SJCRH30 (cell line): ENCODE measurements around the gene CTDNEP1. TPM values are rescaled to one million over a fixed set of nuclear protein-coding genes. Genes with fewer than 3 reads are reported as not detected.
"Not testable (repeated sequence)": the region's sequence is repeated elsewhere in the genome, so short reads cannot be mapped to it uniquely, and the experiment has no call there.

Experiments used
- DNase-seq, 2 experiments: peaks; one replicate each; pipeline ENCODE4 v3.0.0-alpha.2; 2015 to 2020
- H3K27ac ChIP-seq: fragments of 250-450 bp; sonication (Bioruptor Pico); 2 replicates; pipeline ENCODE4 v1.5.1; 2020; ENCODE audit warnings: mild to moderate bottlenecking, moderate library complexity
- H3K27me3 ChIP-seq: fragments of 250-450 bp; sonication (Bioruptor Pico); 2 replicates; pipeline ENCODE4 v1.5.1; 2020; ENCODE audit warnings: mild to moderate bottlenecking, moderate library complexity
- H3K36me3 ChIP-seq: fragments of 250-450 bp; sonication (Bioruptor Pico); 2 replicates; pipeline ENCODE4 v1.5.1; 2020; ENCODE audit warnings: mild to moderate bottlenecking, moderate library complexity
- H3K4me1 ChIP-seq: fragments of 250-450 bp; sonication (Bioruptor Pico); 2 replicates; pipeline ENCODE4 v1.5.1; 2020; ENCODE audit warnings: mild to moderate bottlenecking, moderate library complexity
- H3K4me3 ChIP-seq: fragments of 250-450 bp; sonication (Bioruptor Pico); 2 replicates; pipeline ENCODE4 v1.5.1; 2020; ENCODE audit warnings: mild to moderate bottlenecking, moderate library complexity
- H3K9me3 ChIP-seq: fragments of 250-450 bp; sonication (Bioruptor Pico); replicated peaks from 2 replicates; pipeline ENCODE4 v1.5.1; 2020; ENCODE audit warnings: mild to moderate bottlenecking, moderate library complexity
- total RNA-seq: library from RNA; depleted of rRNA; stranded (reverse); fragments of >200 nt; shearing (Covaris generic); gene quantifications from 2 replicates; pipeline ENCODE4 v1.2.3, GENCODE V29; 2014

CTDNEP1 gene
- total RNA-seq, 1 experiment from 2014 or later, result 36.9 TPM

DNA sequence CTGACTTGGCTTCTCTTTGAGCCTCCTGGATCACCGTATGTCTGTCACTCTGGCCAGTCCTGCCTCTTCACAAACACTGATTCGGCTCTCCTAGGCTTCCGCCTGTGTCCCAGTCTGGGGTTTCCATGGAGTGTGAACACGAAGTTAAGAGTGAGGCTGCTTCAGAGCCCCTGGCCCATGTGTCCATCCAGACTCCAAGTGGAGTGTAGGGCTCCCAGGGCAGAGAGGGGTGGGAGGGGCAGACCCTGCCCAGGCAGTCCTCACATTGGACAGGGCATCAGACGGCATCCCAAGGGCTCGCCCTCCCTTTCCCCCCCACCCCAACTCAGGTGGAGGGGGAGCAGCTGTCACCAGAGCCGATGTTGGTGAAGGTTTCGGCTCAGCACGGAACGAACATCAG lies 7.7 kb downstream of the CTDNEP1 start:
- H3K36me3 ChIP-seq, H3K4me3 ChIP-seq, DNase-seq, H3K27ac ChIP-seq, H3K4me1 ChIP-seq, H3K9me3 ChIP-seq, H3K27me3 ChIP-seq: not testable (repeated sequence)

DNA sequence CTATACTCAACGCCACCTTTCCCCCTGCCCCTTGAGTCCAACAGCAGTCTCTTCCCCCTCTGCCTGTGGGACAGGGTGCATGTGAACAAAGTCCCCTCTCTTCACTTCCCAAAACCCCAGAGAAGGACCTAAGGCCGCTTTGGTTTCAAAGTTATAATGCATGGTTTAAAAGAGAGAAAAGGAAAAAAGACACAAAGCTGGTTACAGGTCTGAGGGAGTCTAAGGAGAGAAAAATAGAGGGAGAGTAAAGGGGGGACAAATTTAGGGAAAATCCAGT lies 8.1 kb downstream of the CTDNEP1 start:
- no peak for DNase-seq
- H3K27ac ChIP-seq, result peak overlapping the region; percentile 79
- H3K36me3 ChIP-seq, result peaks cover 6% of the 10 kb centered on the region; the same call in 1 of the 2 replicates
- peak overlapping the region; percentile 84 for H3K4me3 ChIP-seq
- 0 out of 2 replicates have a peak, but pooled peaks cover 4% of the 10 kb centered on the region for H3K4me1 ChIP-seq
- no peaks in the 10 kb centered on the region for H3K9me3 ChIP-seq
- H3K27me3 ChIP-seq, result no peaks in the 10 kb centered on the region

DNA sequence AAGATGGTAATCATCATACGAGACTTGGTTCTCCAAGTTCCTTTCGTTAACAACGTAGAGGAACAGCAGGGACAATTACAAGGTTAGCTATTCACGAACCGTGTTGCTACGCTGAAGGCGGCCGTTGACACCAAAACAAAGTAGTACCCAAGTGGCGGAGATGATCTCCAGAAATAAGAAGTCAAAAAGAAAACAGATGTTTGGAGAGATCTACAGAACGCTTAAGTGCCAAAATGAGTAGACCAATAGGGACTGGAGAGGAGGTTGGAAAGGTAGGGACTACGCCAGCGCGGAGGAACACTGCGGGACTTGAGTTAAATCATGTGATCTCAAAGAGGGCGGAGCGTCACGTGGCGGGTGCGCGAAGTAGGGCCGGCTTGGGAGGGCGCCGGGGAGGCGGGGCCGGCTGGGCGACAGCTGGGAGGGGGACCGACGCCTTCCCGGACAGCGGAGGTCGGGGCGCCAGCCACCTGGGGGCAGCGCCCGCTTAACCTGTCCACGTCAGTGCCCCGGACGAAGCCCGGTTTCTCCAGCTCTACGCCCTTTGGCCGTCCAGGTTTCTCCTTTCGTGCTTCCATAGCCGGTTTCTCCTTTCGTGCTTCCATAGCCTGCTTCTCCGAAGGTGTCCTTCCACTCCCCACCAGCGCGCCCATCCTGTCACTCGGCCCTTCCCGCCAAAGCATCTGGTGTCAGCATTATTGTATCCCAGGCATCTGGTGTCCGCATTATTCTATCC lies 8.6 kb downstream of the CTDNEP1 start:
- Histone ChIP-seq H3K4me1 (0 out of 2 replicates have a peak, but pooled peaks cover 4% of the 10 kb centered on the region), H3K27ac (peak overlapping the region; percentile 79), H3K36me3 (peaks cover 6% of the 10 kb centered on the region; the same call in 1 of the 2 replicates), H3K9me3 (no peaks in the 10 kb centered on the region), H3K4me3 (peak overlapping the region; percentile 84), H3K27me3 (no peaks in the 10 kb centered on the region)
- peak; percentile 91 to 92 for DNase-seq

DNA sequence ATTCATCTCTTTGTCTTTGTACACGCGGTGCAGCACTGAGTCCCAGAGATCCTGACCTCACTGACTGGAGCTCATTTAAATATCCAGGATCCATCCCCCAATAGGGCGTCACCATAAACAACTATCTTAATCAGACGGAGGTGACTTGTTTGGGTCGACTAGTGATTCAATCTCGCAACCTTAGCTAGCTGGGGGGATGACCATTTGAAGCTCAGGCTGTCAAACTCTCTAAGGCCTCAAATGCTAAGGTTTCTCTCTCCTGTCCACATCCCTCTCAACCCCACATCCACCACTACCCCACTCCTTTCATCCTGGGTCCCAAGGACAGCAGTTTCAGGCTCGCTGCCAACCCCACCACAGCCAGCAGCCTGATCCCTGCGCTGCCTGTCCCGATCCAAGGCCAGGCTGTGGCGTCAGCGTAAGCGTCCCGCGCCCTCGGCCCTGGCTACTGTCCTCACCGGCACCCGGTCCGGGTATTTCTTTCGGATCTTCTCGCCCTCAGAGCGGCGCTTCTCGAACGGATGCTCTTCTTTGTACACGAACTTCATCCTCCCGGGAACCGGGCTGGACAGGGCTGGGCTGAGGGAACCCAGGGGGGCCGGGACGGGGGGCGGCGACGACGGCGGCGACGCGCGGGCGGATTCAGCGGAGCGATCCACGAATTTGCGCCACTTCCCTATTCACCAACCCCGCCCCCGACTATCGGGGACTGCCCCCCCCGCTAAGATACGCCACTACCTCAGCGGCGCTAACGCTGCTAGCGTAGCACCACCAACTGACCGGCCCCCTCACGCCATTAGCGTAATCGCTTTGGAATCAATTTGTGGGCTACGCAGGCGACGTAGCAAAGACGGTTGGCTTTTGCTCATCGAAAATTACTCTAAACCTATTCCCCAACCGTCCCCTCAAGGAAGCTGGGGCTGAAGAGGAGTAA lies 9.5 kb downstream of the CTDNEP1 start, which contains the start of gene GABARAP:
Gene GABARAP (minus strand): TSS at position 667 of the 934 bp plus-strand sequence. CDS start 119 bp downstream, at position 548.
- Histone ChIP-seq H3K27me3 (no peaks in the 10 kb centered on the region), H3K36me3 (peaks cover 8% of the 10 kb centered on the region; the same call in 1 of the 2 replicates), H3K4me1 (0 out of 2 replicates have a peak, but pooled peaks cover 4% of the 10 kb centered on the region), H3K27ac (peak within 1 kb of the TSS; percentile 79), H3K9me3 (no peaks in the 10 kb centered on the region), H3K4me3 (peak within 1 kb of the TSS; percentile 84)
- peak; percentile 81 to 89 for DNase-seq

DNA sequence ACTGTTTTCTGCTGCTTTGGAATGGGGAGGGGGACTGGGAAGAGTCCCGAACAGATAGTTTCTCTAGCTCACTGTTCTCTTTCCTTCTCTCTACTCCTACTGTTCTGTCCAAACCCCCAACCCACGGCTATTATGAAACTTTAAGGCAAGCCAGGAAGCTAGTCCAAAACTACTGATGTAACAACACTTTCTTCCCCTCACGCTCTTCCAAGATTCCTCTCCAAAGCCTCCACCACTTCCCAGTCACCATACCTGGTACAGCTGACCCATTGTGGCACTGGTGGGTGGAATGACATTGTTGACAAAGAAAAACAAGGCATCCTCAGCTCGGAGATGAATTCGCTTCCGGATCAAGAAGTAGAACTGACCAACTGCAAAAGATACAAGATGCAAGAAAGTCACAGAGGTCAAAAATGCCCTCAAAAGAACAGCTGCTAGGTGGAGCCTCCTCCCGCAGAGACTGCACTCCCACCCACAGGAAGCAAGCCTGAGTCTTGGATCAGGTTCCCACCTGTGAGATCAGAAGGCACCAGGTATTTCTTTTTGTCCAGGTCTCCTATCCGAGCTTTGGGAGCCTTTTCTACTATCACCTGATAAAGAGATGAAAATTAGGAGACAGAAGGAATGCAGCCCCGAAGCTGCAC lies 10.3 kb downstream of the CTDNEP1 start:
- Histone ChIP-seq H3K4me3 (peak overlapping the region; percentile 84), H3K27me3 (no peaks in the 10 kb centered on the region), H3K36me3 (peaks cover 8% of the 10 kb centered on the region; the same call in 1 of the 2 replicates), H3K9me3 (no peaks in the 10 kb centered on the region), H3K4me1 (0 out of 2 replicates have a peak, but pooled peaks cover 4% of the 10 kb centered on the region), H3K27ac (peak overlapping the region; percentile 79; the same call in 1 of the 2 replicates)
- no peak for DNase-seq

DNA sequence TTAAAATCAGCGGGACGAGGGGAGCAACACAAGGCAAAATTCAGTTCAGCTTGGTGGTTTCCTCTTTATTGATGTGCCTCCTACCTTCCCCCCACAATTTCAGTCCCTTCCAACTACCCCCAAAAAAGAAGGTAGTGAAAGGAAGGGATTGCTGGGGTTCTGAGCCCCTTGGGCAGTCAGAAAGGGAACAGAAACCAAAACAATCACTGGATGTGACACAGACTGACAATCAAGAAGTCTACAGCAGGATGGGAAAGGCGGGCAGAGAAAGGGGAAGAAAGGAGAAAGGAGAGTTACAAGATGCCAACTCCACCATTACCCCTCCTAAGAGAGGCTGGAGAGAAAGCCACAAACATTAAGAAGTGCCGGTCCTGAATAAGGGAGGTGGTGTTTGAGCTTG lies 11.2 kb downstream of the CTDNEP1 start:
- H3K36me3 ChIP-seq, result peaks cover 13% of the 10 kb centered on the region; the same call in 1 of the 2 replicates
- no peak overlapping the region for H3K27ac ChIP-seq
- DNase-seq, result no peak
- H3K27me3 ChIP-seq, result no peaks in the 10 kb centered on the region
- 0 out of 2 replicates have a peak, but pooled peaks cover 4% of the 10 kb centered on the region for H3K4me1 ChIP-seq
- H3K9me3 ChIP-seq, result no peaks in the 10 kb centered on the region
- H3K4me3 ChIP-seq, result peak overlapping the region; percentile 18; the same call in 1 of the 2 replicates

DNA sequence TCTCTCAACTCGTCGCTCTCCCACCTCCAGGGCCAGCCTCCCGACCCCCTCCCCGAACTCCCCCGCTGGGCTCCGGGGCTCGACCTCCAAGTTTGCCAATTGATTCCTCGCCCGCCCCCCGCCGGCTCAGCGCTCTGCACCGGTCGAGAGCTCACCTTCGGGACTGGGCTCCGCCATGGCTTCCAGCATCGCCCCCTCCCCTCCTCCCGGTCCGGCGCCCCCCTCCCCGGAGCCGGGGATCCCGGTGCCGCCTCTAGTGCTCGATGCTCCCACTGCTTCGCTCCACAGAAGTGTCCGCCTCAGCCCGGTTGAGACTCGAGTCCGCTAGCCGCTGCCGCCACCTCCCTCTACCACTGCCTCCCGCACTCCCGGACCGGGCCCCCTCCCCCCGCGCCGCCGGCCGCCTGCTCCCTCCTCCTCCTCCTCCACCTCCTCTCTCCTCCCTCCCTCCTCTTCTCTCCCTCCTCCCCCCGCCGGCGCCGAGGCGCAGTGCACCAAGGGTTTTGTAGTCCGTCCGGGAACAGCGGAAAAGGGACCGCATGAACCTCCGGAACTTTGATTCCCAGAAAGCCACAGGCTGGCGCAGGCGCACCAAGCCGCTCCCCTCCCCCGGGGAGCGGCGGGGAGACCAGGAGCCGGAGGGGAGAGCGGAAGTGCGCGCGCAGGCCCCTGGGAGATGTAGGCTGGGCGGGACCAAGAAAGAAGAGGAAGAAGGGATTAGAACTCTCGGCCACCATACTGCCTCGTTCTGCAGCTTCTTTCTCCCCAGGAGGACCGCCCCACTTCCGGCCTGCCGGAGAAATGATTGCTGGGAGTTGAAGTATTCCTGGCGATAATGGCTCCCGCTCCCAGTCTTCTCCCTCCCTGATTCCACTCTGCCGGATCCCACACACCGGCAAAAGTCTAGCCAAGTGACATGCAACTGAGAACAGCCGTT lies 12.2 kb downstream of the CTDNEP1 start, which contains the start of gene PHF23:
Gene PHF23 (minus strand): TSS at position 367 of the 937 bp plus-strand sequence. CDS start 178 bp downstream, at position 189.
- peak within 1 kb of the TSS; percentile 75 for H3K4me3 ChIP-seq
- no peaks in the 10 kb centered on the region for H3K27me3 ChIP-seq
- H3K4me1 ChIP-seq, result 0 out of 2 replicates have a peak, but pooled peaks cover 4% of the 10 kb centered on the region
- DNase-seq, result peak; percentile 96 to 97
- H3K9me3 ChIP-seq, result no peaks in the 10 kb centered on the region
- H3K36me3 ChIP-seq, result peaks cover 16% of the 10 kb centered on the region; the same call in 1 of the 2 replicates
- peak within 1 kb of the TSS; percentile 40 for H3K27ac ChIP-seq

DNA sequence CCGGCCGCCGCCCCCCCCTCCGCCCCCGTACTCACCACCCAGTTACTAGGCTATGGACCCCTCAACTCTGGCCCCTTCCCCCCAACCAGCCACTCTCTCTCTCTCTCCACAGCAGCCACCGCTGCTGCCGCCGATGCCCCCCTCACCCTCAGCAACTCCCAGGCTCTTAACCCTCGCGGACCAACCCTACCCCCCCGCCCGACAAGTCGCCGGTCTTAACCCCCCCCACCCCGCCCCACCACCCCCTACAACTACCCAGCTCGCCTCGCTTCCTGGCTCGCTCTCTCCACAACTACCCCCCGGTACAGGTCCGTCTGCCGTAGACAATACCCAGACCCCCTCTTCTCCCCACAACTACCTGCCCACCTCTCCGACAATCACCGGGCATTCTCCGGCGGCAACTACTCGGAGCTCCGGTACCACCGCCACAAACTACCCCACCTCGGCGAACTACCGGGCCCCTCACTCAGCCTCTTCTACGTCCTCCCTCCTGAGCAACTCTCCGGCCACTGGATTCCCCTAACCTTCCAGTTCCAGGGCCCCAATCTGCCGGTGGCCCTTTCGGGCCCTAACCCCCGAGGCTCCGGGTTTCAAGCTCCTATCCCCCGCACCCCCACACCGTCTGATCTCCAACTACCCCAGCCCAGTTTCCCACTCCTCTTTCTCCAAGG lies 13.0 kb downstream of the CTDNEP1 start:
- Histone ChIP-seq H3K36me3 (peaks cover 11% of the 10 kb centered on the region; the same call in 1 of the 2 replicates), H3K27ac (peak overlapping the region; percentile 40), H3K4me3 (peak overlapping the region; percentile 75), H3K27me3 (no peaks in the 10 kb centered on the region), H3K9me3 (no peaks in the 10 kb centered on the region), H3K4me1 (0 out of 2 replicates have a peak, but pooled peaks cover 4% of the 10 kb centered on the region)
- DNase-seq, result no peak

DNA sequence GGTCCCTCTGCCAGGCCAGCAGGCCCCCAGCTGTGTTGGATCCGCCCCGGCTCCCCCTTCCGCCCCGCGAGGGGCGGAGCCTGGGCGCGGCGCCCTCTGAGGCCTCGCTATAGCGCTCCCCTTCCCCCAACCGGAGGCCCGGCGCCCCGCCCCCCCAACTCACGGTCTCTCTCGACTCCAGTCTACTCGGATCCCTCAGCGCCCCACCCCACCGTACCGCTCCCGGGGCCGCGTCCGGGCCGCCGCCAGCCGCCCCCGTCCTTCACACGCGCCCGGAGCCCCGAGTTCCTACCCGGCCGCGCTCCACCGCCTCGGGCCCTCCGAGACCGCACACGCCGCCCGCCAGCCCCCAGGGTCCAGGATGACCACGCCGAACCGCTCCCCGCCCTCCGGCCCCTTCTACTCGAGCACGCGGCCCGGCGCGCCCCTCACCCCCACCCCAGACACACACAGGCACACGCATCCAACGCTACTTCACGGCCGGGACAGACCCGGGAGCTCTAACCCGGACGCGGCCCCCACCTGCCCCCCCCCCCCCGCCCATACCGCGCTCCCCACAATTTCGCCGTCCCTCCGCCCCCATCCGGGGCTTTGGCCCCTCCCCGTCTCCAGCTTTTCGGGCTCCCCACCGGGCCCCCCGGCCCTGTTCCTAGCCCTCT lies 13.6 kb downstream of the CTDNEP1 start:
- H3K27ac ChIP-seq, result peak overlapping the region; percentile 67
- no peaks in the 10 kb centered on the region for H3K9me3 ChIP-seq
- 0 out of 2 replicates have a peak, but pooled peaks cover 4% of the 10 kb centered on the region for H3K4me1 ChIP-seq
- peaks cover 11% of the 10 kb centered on the region; the same call in 1 of the 2 replicates for H3K36me3 ChIP-seq
- H3K4me3 ChIP-seq, result peak overlapping the region; percentile 68
- peak; percentile 71 for DNase-seq
- H3K27me3 ChIP-seq, result no peaks in the 10 kb centered on the region

DNA sequence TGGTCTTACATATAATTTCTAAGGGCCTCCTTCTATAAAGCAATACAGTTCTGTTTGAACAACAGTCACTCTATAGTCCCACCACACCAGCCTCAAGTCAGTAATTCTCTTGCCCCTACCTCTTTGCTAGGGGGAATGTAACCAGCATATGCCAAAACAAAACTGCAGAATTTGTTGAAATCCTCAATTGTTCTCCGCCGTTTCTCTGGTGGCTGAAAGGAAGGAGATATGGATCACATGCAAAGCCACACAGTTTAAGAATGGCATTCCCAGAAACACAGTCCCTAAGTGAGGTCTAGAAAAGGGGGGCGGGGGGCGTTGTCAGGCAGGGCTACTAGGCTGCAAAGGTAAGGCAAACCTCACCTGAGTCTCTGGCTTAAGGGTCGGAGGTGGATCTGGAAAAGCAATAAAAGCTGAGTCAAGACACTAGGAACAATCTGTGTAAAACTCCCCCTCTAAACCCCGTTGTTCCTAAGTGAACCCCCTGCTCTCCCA lies 14.2 kb downstream of the CTDNEP1 start:
- Histone ChIP-seq H3K9me3 (no peaks in the 10 kb centered on the region), H3K27ac (peak overlapping the region; percentile 67), H3K27me3 (no peaks in the 10 kb centered on the region), H3K36me3 (peaks cover 11% of the 10 kb centered on the region; the same call in 1 of the 2 replicates), H3K4me1 (0 out of 2 replicates have a peak, but pooled peaks cover 4% of the 10 kb centered on the region), H3K4me3 (peak overlapping the region; percentile 68)
- DNase-seq, result no peak

DNA sequence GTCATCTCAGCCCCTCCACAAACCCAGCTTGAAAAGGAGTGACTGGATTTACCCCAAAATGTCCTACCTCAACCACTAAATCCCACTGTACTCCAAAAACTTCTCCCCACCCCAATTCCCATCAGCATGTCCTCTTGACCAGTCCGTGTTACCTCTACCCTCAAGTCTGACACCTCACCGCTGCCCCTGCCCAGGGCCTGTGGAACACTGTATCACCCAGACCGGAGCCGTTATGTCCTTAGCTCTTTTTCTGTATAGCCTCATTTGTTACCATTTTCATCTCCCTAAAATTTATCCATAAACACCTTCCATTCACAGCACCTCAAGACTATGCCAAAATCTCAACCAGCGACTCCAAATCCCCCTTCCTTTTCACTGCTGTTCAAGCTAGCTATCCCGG lies 14.7 kb downstream of the CTDNEP1 start:
- H3K36me3 ChIP-seq, result peaks cover 11% of the 10 kb centered on the region; the same call in 1 of the 2 replicates

More for the DNA sequence above, 14.7 kb downstream of the CTDNEP1 start:
- Histone ChIP-seq H3K27ac (no peak overlapping the region), H3K4me3 (no peak overlapping the region), H3K9me3 (no peaks in the 10 kb centered on the region), H3K4me1 (0 out of 2 replicates have a peak, but pooled peaks cover 4% of the 10 kb centered on the region), H3K27me3 (no peaks in the 10 kb centered on the region)
- DNase-seq, result no peak
